ENCODE measurements around the gene CDK5RAP2.

GRCh38 chr9:120534266-120534665 lies 45.7 kb downstream of the CDK5RAP2 start:
- no peak for TF ChIP-seq CTCF (IDR thresholded peaks at IDR 0.05)
- TF ChIP-seq POLR2A (IDR thresholded peaks at IDR 0.05): no peak
